HG03064 (cell line): ENCODE measurements around the gene EFCAB13.

Source experiments
- ATAC-seq: cut with Tn5 transposase; IDR thresholded peaks from one replicate; pipeline ENCODE4 v1.9.1; 2021; ENCODE audit warnings: low read depth; ENCODE audit not compliant: unreplicated experiment

Gene EFCAB13

GRCh38 chr17:47292206-47292605, 31.5 kb upstream of the EFCAB13 start:
- ATAC-seq, result no peak

DNA sequence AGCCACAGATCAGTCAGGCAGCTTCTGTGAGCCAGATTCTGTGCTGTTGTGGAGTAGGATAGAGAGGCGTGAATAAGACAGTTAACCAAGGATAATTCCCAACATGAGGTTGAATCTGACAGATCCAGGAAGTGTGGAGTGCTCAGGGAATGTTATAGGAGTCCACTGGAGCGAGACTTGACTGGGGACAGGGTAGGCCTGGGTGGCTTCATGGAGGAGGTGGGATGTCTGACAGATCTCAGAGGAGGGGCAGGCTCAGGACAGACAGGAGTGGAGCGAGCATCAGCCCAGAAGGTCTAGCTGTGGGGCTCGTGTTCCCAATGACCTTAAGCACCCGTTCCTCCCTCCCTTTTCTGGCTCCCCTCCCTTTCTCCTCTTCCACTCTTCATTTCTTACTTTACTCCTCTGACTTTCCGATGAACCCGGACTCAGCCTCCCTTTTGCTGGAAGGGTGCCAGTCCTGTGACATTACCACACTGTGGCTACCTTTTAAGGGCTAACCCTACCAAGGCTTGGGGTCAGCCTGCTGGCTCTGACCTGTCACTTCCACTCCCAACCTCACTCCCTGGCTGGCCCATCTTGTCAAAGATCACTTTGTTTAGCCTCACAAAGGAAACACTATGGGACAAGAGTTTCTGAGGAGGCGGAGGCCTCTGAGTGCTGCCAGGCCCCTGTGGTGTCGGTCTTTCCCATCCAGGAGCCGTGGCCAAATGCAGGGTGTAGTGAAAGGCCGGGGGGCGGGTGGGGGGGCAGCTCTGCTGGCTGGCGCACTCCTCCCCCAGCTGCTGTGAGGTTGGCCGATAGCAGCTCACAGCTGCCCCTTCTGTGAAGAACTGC, 28.5 kb upstream of the EFCAB13 start:
- ATAC-seq, result no peak

DNA sequence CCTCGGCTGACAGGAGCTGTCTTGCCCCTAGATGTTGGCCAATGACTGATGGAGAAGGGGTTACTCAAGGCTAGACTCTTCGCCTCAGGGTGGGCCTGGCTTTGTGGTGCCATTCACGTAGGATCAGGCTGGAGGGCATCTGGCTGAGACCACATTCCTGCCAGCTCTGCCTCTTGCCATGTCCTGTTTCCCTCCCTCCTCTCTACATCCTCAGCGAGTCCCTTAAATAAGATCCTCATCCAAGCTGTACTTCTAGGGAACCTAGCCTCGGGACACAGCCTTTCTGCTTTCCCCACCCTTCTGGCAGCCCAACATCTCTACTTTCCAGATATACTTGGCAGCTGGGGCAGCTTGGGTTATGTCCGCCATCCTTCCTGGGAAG, 27.9 kb upstream of the EFCAB13 start:
- ATAC-seq, result no peak

- ATAC-seq, result no peak
Measured at GRCh38 chr17:47297661-47298400, 25.9 kb upstream of the EFCAB13 start.

- ATAC-seq, result no peak
Measured at GRCh38 chr17:47298712-47299111, 25.0 kb upstream of the EFCAB13 start.

- no peak for ATAC-seq
Measured at GRCh38 chr17:47299239-47299910, 24.4 kb upstream of the EFCAB13 start.

DNA sequence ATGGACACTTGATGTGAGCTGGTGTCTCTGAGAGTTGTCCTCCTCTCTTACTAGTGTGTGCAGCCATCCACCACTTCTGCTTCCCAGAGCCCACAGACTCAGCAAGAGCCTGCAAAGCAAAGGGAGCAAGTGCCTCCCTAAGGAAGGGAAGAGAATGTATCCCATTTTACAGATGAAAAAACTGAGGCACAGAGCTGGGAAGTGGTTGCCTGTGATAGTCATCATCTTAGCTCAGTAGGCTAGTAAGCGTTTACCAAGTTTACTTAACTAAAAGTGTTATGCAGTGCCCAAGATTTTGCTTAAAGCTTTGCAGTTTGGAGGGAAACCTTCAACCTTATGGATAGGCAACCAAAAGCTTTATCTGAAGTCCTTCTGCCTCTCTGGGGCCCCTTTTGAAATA, 23.0 kb upstream of the EFCAB13 start:
- ATAC-seq, result no peak

DNA sequence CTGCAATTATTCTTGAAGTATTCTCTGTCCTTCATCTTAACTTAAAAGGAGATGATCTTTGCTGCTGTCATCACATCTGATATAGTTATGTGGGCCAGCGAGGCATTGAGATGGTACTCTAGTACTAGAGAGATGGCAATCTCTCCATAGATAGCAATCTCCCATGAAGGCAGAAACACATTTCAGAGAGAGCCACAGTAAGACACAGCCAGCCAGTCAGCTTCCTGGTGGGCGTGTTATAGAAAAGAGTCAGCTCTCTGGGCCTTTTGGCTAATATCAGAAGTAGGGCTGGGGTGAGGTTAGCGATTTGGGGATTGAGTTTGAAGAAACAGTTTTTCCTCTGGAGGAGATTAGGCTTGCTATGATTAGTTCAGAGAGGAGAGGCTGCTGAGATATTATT, 22.6 kb upstream of the EFCAB13 start:
- no peak for ATAC-seq

- ATAC-seq, result no peak
Measured at GRCh38 chr17:47301831-47302230, 21.9 kb upstream of the EFCAB13 start.

GRCh38 chr17:47304186-47304585, 19.6 kb upstream of the EFCAB13 start:
- no peak for ATAC-seq

- no peak for ATAC-seq
Measured at GRCh38 chr17:47305302-47305923, 18.3 kb upstream of the EFCAB13 start.

- ATAC-seq, result no peak
Measured at GRCh38 chr17:47310186-47310733, 13.5 kb upstream of the EFCAB13 start.

DNA sequence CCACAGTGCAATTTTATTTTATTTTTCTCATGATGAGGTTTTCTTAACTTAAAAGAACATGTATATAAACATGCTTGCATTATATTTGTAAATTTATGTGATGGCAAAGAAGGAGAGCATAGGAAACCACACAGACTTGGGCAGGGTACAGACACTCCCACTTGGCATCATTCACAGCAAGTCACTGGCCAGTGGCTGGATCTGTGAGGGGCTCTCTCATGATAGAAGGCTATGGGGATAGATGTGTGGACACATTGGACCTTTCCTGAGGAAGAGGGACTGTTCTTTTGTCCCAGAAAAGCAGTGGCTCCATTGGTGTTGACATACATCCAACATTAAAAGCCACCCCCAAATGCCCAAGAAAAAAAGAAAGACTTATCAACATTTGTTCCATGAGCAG, 12.3 kb upstream of the EFCAB13 start:
- no peak for ATAC-seq

- no peak for ATAC-seq
Measured at GRCh38 chr17:47315451-47316266, 8.1 kb upstream of the EFCAB13 start.

- no peak for ATAC-seq
Measured at GRCh38 chr17:47316311-47316710, 7.4 kb upstream of the EFCAB13 start.

DNA sequence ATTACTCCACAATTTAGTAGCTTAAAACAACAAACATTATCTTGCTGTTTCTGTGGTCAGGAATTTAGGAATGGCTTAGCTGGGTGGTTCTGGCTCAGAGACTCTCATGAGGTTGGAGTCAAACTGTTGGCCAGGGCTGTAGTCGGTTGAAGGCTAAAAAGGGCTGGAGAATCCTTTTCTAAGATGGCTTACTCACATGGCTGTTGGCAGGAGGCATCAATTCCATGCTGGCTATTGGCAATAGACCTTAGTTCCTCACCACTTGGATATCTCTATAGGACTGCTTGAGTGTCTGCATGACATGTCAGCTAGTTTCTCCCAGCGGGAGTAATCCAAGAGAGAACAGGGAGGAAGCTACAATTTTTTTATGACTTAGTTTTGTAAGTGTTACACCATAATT, 6.6 kb upstream of the EFCAB13 start:
- ATAC-seq, result no peak

- no peak for ATAC-seq
Measured at GRCh38 chr17:47318197-47318918, 5.4 kb upstream of the EFCAB13 start.

DNA sequence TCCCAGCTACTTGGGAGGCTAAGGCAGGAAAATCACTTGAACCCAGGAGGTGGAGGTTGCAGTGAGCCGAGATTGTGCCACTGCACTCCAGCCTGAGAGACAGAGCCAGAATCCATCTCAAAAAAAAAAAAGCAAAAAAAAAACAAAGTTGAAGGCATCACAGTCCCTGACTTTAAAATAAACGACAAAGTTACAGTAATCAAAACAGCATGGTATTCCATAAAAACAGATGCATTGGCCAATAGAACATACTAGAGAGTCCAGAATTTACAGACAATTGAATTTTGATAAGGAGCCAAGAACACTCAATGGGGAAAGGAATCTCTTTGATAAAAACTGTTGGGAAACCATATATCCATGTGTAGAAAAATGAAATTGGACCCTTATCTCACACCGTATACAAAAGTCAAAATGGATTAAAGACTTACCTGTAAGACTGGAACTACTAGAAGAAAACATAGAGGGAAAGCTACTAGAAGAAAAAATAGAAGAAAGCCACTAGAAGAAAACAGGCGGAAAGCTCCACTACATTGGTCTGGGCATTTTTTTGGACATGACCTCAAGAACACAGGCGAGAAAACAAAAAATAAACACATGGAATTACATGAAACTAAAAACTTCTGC, 2.8 kb upstream of the EFCAB13 start:
- ATAC-seq, result no peak
